Astrocyte (in vitro differentiated cells and primary cell): ENCODE results near the gene ORC4.

Experiments used
- EZH2 ChIP-seq: IDR thresholded peaks from 2 replicates; pipeline ENCODE4 v1.6.1; 2012; ENCODE audit warnings: mild to moderate bottlenecking, low read length, inconsistent platforms; ENCODE audit not compliant: insufficient read depth
- TF ChIP-seq, protein P1 (sequence below): IDR thresholded peaks from 2 replicates; pipeline ENCODE4 v1.5.1; 2011; ENCODE audit warnings: low read depth, mild to moderate bottlenecking, inconsistent platforms, low read length, moderate library complexity; ENCODE audit not compliant: insufficient read depth

DNA sequence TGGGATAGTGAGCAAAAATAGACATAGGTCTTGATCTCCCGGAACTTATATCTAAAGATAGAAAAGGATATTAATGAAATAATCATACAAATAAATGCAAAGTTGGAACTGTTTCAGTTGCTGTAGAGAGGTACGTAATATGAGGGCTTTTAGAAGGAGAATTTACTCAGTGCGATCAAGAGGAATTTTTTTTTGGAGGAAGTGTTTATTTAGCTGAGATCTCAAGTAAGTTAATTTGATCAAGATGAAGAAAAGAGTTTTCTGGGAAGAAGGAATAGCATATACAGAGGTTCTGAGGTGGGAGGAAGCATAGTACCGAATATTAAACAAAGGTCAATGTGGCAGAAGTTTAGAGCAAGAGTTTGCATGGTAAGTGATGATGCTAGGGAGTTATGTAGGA lies 11.7 kb upstream of the ORC4 start:
- TF ChIP-seq, protein P1, sequence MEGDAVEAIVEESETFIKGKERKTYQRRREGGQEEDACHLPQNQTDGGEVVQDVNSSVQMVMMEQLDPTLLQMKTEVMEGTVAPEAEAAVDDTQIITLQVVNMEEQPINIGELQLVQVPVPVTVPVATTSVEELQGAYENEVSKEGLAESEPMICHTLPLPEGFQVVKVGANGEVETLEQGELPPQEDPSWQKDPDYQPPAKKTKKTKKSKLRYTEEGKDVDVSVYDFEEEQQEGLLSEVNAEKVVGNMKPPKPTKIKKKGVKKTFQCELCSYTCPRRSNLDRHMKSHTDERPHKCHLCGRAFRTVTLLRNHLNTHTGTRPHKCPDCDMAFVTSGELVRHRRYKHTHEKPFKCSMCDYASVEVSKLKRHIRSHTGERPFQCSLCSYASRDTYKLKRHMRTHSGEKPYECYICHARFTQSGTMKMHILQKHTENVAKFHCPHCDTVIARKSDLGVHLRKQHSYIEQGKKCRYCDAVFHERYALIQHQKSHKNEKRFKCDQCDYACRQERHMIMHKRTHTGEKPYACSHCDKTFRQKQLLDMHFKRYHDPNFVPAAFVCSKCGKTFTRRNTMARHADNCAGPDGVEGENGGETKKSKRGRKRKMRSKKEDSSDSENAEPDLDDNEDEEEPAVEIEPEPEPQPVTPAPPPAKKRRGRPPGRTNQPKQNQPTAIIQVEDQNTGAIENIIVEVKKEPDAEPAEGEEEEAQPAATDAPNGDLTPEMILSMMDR = no peak
- no peak for TF ChIP-seq EZH2
